MM.1S (cell line): ENCODE data around the gene TBCA.

ENCODE experiments used
- DNase-seq: peaks from one replicate; pipeline ENCODE4 v3.0.0-alpha.2; 2015
- H2AFZ ChIP-seq: fragments of 300-600 bp; sonication (generic); 2 replicates; pipeline ENCODE4 v1.6.0; 2016; ENCODE audit warnings: antibody characterized with exemption, low read length
- H3F3A ChIP-seq: fragments of 300-600 bp; sonication (generic); 2 replicates; pipeline ENCODE4 v1.6.1; 2016; ENCODE audit warnings: mild to moderate bottlenecking, antibody characterized with exemption, low read length, moderate library complexity, mixed read lengths; ENCODE audit not compliant: insufficient read depth
- H3K27ac ChIP-seq: fragments of 300-600 bp; sonication (generic); 2 replicates; pipeline ENCODE4 v1.5.1; 2016; ENCODE audit warnings: mild to moderate bottlenecking, low read length
- H3K27me3 ChIP-seq: fragments of 300-600 bp; sonication (generic); replicated peaks from 2 replicates; pipeline ENCODE4 v1.6.0; 2016; ENCODE audit warnings: low read length; ENCODE audit not compliant: insufficient read depth
- H3K36me3 ChIP-seq: fragments of 300-600 bp; sonication (generic); replicated peaks from 2 replicates; pipeline ENCODE4 v1.6.1; 2016; ENCODE audit warnings: mild to moderate bottlenecking, low read length, mixed read lengths; ENCODE audit not compliant: insufficient read depth
- H3K4me1 ChIP-seq: fragments of 300-600 bp; sonication (generic); 2 replicates; pipeline ENCODE4 v1.6.1; 2016; ENCODE audit warnings: low read length, mixed read lengths
- H3K4me2 ChIP-seq: fragments of 300-600 bp; sonication (generic); 2 replicates; pipeline ENCODE4 v1.6.0; 2016; ENCODE audit warnings: low read depth, low read length
- H3K4me3 ChIP-seq: fragments of 300-600 bp; sonication (generic); 2 replicates; pipeline ENCODE4 v1.5.1; 2016; ENCODE audit warnings: low read length, mixed read lengths
- H3K79me2 ChIP-seq: fragments of 300-600 bp; sonication (generic); 2 replicates; pipeline ENCODE4 v1.6.1; 2016; ENCODE audit warnings: mixed run types, low read length, mixed read lengths
- H3K9ac ChIP-seq: fragments of 300-600 bp; sonication (generic); 2 replicates; pipeline ENCODE4 v1.6.1; 2016; ENCODE audit warnings: low read length, mixed read lengths
- H3K9me2 ChIP-seq: fragments of 300-600 bp; sonication (generic); replicated peaks from 2 replicates; pipeline ENCODE4 v1.6.1; 2016; ENCODE audit warnings: mild to moderate bottlenecking, low read length, mixed read lengths; ENCODE audit not compliant: insufficient read depth
- H3K9me3 ChIP-seq: fragments of 300-600 bp; sonication (generic); replicated peaks from 2 replicates; pipeline ENCODE4 v1.6.1; 2016; ENCODE audit warnings: mild to moderate bottlenecking, low read length, mixed read lengths; ENCODE audit not compliant: insufficient read depth
- H4K20me1 ChIP-seq: fragments of 300-600 bp; sonication (generic); 2 replicates; pipeline ENCODE4 v1.6.1; 2016; ENCODE audit warnings: mild to moderate bottlenecking, low read length, moderate library complexity, mixed read lengths; ENCODE audit not compliant: insufficient read depth
- CTCF ChIP-seq: fragments of 300-600 bp; sonication (generic); IDR thresholded peaks from 2 replicates; pipeline ENCODE4 v1.5.1; 2016; ENCODE audit warnings: antibody characterized with exemption, low read length, mixed read lengths
- EZH2 ChIP-seq: fragments of 300-600 bp; sonication (generic); optimal IDR thresholded peaks from 2 replicates; pipeline ENCODE3; 2017; ENCODE audit warnings: low read depth, mild to moderate bottlenecking, antibody characterized with exemption, low read length, mixed read lengths
- EZH2phosphoT487 ChIP-seq: fragments of 300-600 bp; sonication (generic); IDR thresholded peaks from 2 replicates; pipeline ENCODE4 v1.6.1; 2018; ENCODE audit warnings: antibody characterized with exemption, low read length

Gene TBCA

DNA sequence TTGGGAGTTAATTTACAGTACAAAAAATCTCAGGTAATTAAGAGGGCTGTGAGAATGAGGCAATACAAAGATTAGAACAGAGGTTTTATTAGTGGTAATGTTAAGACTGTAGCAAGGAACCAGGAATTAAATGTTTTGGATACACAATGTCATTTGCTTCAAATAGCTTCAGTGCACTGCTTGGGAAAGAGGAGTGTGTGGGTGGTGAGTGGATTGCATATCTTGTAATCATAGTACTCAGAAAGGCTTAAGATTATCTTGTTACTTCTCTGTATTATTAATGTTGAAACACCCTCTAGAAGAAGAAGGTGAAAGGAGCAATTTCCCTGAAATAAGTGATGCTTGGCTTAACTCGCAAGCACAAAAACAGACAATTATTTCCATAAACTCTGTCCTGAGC lies 21.0 kb upstream of the TBCA start:
- H3K4me1 ChIP-seq, result no peaks in the 10 kb centered on the region
- no peak for DNase-seq
- no peak overlapping the region for H2AFZ ChIP-seq
- no peak for TF ChIP-seq EZH2phosphoT487
- TF ChIP-seq CTCF, result no peak
- TF ChIP-seq EZH2, result no peak
- H3K79me2 ChIP-seq, result no peaks in the 10 kb centered on the region
- no peaks in the 10 kb centered on the region for H3K9me2 ChIP-seq
- H3K36me3 ChIP-seq, result no peaks in the 10 kb centered on the region
- no peak overlapping the region for H3K27ac ChIP-seq
- H3K27me3 ChIP-seq, result no peaks in the 10 kb centered on the region
- no peak overlapping the region for H3K4me2 ChIP-seq
- H4K20me1 ChIP-seq, result no peaks in the 10 kb centered on the region
- H3F3A ChIP-seq, result no peaks in the 10 kb centered on the region
- no peak overlapping the region for H3K4me3 ChIP-seq
- no peak overlapping the region for H3K9ac ChIP-seq
- no peaks in the 10 kb centered on the region for H3K9me3 ChIP-seq

- Histone ChIP-seq H3K79me2 (no peaks in the 10 kb centered on the region), H3K4me2 (no peak overlapping the region), H3K27me3 (no peaks in the 10 kb centered on the region), H3K9ac (no peak overlapping the region), H3K27ac (no peak overlapping the region), H3K36me3 (no peaks in the 10 kb centered on the region), H3K9me2 (no peaks in the 10 kb centered on the region), H4K20me1 (no peaks in the 10 kb centered on the region), H3K4me3 (no peak overlapping the region), H2AFZ (no peak overlapping the region), H3F3A (no peaks in the 10 kb centered on the region), H3K9me3 (no peaks in the 10 kb centered on the region), H3K4me1 (no peaks in the 10 kb centered on the region)
- DNase-seq, result no peak
- no peak for TF ChIP-seq EZH2phosphoT487
- TF ChIP-seq EZH2, result no peak
- no peak for TF ChIP-seq CTCF
Measured at GRCh38 chr5:77795846-77796245, 19.7 kb upstream of the TBCA start.

DNA sequence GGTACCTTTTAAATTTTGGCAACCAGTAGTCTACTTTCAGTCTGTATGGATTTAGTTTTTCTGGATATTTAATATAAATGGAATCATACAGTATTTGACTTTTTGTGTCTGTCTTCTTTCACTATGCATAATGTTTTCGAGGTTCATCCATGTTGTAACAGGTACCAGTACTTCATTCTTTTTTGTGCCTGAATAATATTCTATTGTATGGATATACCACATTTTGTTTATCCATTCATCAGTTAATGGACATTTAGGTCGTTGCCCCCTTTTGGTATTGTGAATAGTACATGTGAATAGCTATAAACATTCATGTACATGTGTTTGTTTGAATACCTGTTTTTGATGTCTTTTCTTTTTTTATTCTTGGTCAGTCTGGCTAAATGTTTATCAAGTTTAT lies 19.1 kb upstream of the TBCA start:
- no peaks in the 10 kb centered on the region for H3K79me2 ChIP-seq
- no peaks in the 10 kb centered on the region for H3K9me2 ChIP-seq
- no peaks in the 10 kb centered on the region for H3K27me3 ChIP-seq

More for the DNA sequence above, 19.1 kb upstream of the TBCA start:
- H3K4me3 ChIP-seq, result no peak overlapping the region
- no peaks in the 10 kb centered on the region for H4K20me1 ChIP-seq
- no peaks in the 10 kb centered on the region for H3K4me1 ChIP-seq
- no peak overlapping the region for H3K4me2 ChIP-seq
- DNase-seq, result no peak
- H3K9ac ChIP-seq, result no peak overlapping the region
- H3F3A ChIP-seq, result no peaks in the 10 kb centered on the region
- H2AFZ ChIP-seq, result no peak overlapping the region
- no peaks in the 10 kb centered on the region for H3K9me3 ChIP-seq
- no peaks in the 10 kb centered on the region for H3K36me3 ChIP-seq
- TF ChIP-seq EZH2 (no peak), CTCF (no peak), EZH2phosphoT487 (no peak)
- H3K27ac ChIP-seq, result no peak overlapping the region
